H9 (cell line): Measurements from ENCODE around the gene SH3RF3. TPM values are rescaled to one million over a fixed set of nuclear protein-coding genes. Genes with fewer than 3 reads are reported as not detected.

Source experiments
- DNase-seq: peaks from one replicate; pipeline ENCODE4 v3.0.0-alpha.2; 2017
- H2AFZ ChIP-seq: one replicate; pipeline ENCODE4 v1.6.1; 2013; ENCODE audit warnings: mild to moderate bottlenecking, low read length, control low read depth, moderate library complexity
- H2AK5ac ChIP-seq: 2 replicates; pipeline ENCODE4 v1.6.1; 2013; ENCODE audit warnings: low read length, control low read depth, mixed read lengths; ENCODE audit not compliant: insufficient read length
- H2BK120ac ChIP-seq: one replicate; pipeline ENCODE4 v1.6.1; 2013; ENCODE audit warnings: low read depth, mild to moderate bottlenecking, low read length, control low read depth, inconsistent platforms; ENCODE audit not compliant: poor library complexity, severe bottlenecking
- H2BK12ac ChIP-seq: 2 replicates; pipeline ENCODE4 v1.6.1; 2013; ENCODE audit warnings: low read length, control low read depth, mixed read lengths, low read depth; ENCODE audit not compliant: insufficient read length
- H2BK15ac ChIP-seq: 2 replicates; pipeline ENCODE4 v1.6.1; 2013; ENCODE audit warnings: low read depth, low read length, control low read depth
- H2BK20ac ChIP-seq: one replicate; pipeline ENCODE4 v1.6.1; 2013; ENCODE audit warnings: low read depth, mild to moderate bottlenecking, low read length, control low read depth, inconsistent platforms; ENCODE audit not compliant: poor library complexity, severe bottlenecking
- H2BK5ac ChIP-seq: 2 replicates; pipeline ENCODE4 v1.6.1; 2013; ENCODE audit warnings: low read length, control low read depth, mixed read lengths; ENCODE audit not compliant: insufficient read length
- H3K14ac ChIP-seq: 2 replicates; pipeline ENCODE4 v1.6.1; 2013; ENCODE audit warnings: low read length, control low read depth; ENCODE audit not compliant: insufficient read depth
- H3K18ac ChIP-seq: 2 replicates; pipeline ENCODE4 v1.6.1; 2013; ENCODE audit warnings: low read depth, mild to moderate bottlenecking, mixed read lengths, low read length, control low read depth; ENCODE audit not compliant: insufficient read length
- H3K23ac ChIP-seq: 2 replicates; pipeline ENCODE4 v1.6.1; 2013; ENCODE audit warnings: low read length, control low read depth, mixed read lengths, low read depth; ENCODE audit not compliant: insufficient read length
- H3K23me2 ChIP-seq: 2 replicates; pipeline ENCODE4 v1.6.1; 2013; ENCODE audit warnings: low read depth, mild to moderate bottlenecking, mixed read lengths, low read length, control low read depth; ENCODE audit not compliant: insufficient read length, poor library complexity, severe bottlenecking
- H3K27ac ChIP-seq: 2 replicates; pipeline ENCODE4 v1.5.1; 2013; ENCODE audit warnings: low read length, control low read depth, mixed read lengths, low read depth; ENCODE audit not compliant: insufficient read length
- H3K27me3 ChIP-seq: 2 replicates; pipeline ENCODE4 v1.6.1; 2013; ENCODE audit warnings: low read length, control low read depth, inconsistent platforms; ENCODE audit not compliant: insufficient read depth
- H3K4ac ChIP-seq: 2 replicates; pipeline ENCODE4 v1.6.1; 2013; ENCODE audit warnings: low read depth, mild to moderate bottlenecking, control low read depth, inconsistent platforms, low read length, moderate library complexity
- H3K4me1 ChIP-seq: 2 replicates; pipeline ENCODE4 v1.6.1; 2013; ENCODE audit warnings: low read length, control low read depth, inconsistent platforms; ENCODE audit not compliant: insufficient read depth
- H3K4me2 ChIP-seq: 2 replicates; pipeline ENCODE4 v1.6.1; 2013; ENCODE audit warnings: low read length, control low read depth, mixed read lengths; ENCODE audit not compliant: insufficient read length, insufficient read depth
- H3K56ac ChIP-seq: 2 replicates; pipeline ENCODE4 v1.6.1; 2013; ENCODE audit warnings: low read depth, mild to moderate bottlenecking, mixed read lengths, low read length, control low read depth; ENCODE audit not compliant: insufficient read length
- H3K79me1 ChIP-seq: 2 replicates; pipeline ENCODE4 v1.6.1; 2013; ENCODE audit warnings: low read depth, mild to moderate bottlenecking, moderate library complexity, low read length, control low read depth, inconsistent platforms; ENCODE audit not compliant: insufficient read depth, poor library complexity, severe bottlenecking
- H3K79me2 ChIP-seq: 2 replicates; pipeline ENCODE4 v1.6.1; 2013; ENCODE audit warnings: low read length, control low read depth, inconsistent platforms; ENCODE audit not compliant: insufficient read depth
- H3K9ac ChIP-seq: 2 replicates; pipeline ENCODE4 v1.6.1; 2013; ENCODE audit warnings: low read length, control low read depth, mixed read lengths; ENCODE audit not compliant: insufficient read length; ENCODE audit errors: extremely low read depth
- H3K9me3 ChIP-seq: one replicate; pipeline ENCODE4 v1.6.1; 2013; ENCODE audit warnings: low read depth, low read length, inconsistent platforms; ENCODE audit not compliant: control insufficient read depth
- H3T11ph ChIP-seq: one replicate; pipeline ENCODE4 v1.6.1; 2013; ENCODE audit warnings: mild to moderate bottlenecking, low read length, control low read depth, inconsistent platforms
- H4K20me1 ChIP-seq: one replicate; pipeline ENCODE4 v1.6.1; 2013; ENCODE audit not compliant: control insufficient read depth, insufficient read length, insufficient read depth
- H4K5ac ChIP-seq: 2 replicates; pipeline ENCODE4 v1.6.1; 2013; ENCODE audit warnings: low read depth, mild to moderate bottlenecking, mixed read lengths, low read length, control low read depth; ENCODE audit not compliant: insufficient read length
- H4K8ac ChIP-seq: replicated peaks from 2 replicates; pipeline ENCODE4 v1.6.1; 2013; ENCODE audit warnings: low read length, control low read depth, mixed read lengths, low read depth; ENCODE audit not compliant: insufficient read length
- H4K91ac ChIP-seq: 2 replicates; pipeline ENCODE4 v1.6.1; 2013; ENCODE audit warnings: low read depth, mild to moderate bottlenecking, moderate library complexity, mixed read lengths, low read length, control low read depth; ENCODE audit not compliant: insufficient read length
- H3K27ac Mint-ChIP-seq, 3 experiments: 2 replicates in 2 of 3; 3 replicates in 1 of 3; pipeline ENCODE4 v1.8.0; 2020 to 2021; ENCODE audit warnings: mixed read lengths in 3 of 3, mild to moderate bottlenecking in 1 of 3, moderate library complexity in 1 of 3
- H3K27me3 Mint-ChIP-seq: 2 replicates; pipeline ENCODE4 v1.8.0; 2021; ENCODE audit warnings: low read depth, mild to moderate bottlenecking, moderate library complexity, mixed read lengths
- H3K36me3 Mint-ChIP-seq, 3 experiments: 2 replicates in 2 of 3; 3 replicates in 1 of 3; pipeline ENCODE4 v1.8.0; 2020 to 2021; ENCODE audit warnings: low read depth in 3 of 3, mixed read lengths in 3 of 3; ENCODE audit not compliant: insufficient read depth in 1 of 3
- H3K4me1 Mint-ChIP-seq, 2 experiments: 2 replicates each; pipeline ENCODE4 v1.8.0; 2020; ENCODE audit warnings: mixed read lengths in 2 of 2
- H3K4me3 Mint-ChIP-seq, 2 experiments: 2 replicates in 1 of 2; 3 replicates in 1 of 2; pipeline ENCODE4 v1.8.0; 2020 to 2021; ENCODE audit warnings: mild to moderate bottlenecking in 2 of 2, mixed read lengths in 2 of 2, moderate library complexity in 1 of 2
- H3K9me3 Mint-ChIP-seq, 2 experiments: 2 replicates in 1 of 2; 3 replicates in 1 of 2; pipeline ENCODE4 v1.8.0; 2020; ENCODE audit warnings: mild to moderate bottlenecking in 2 of 2, mixed read lengths in 2 of 2, moderate library complexity in 1 of 2
- WGBS: extraction: QIAGEN DNeasy Blood & Tissue Kit; methylation state at CpG from one replicate; pipeline ENCODE4 v1.1.7; 2013; ENCODE audit warnings: missing lambda C conversion rate, low lambda C conversion rate, mixed read lengths; ENCODE audit not compliant: insufficient read length; ENCODE audit errors: extremely low coverage; 5-methylcytosine and 5-hydroxymethylcytosine counted together
- total RNA-seq: library from RNA; stranded (reverse); gene quantifications from 2 replicates; pipeline ENCODE4 v1.2.1, GENCODE V29; 2021
- TF ChIP-seq, protein P1 (sequence below): fragments of 200-600 bp; sonication (generic); conservative IDR thresholded peaks from 3 replicates; pipeline ENCODE4 v1.8.0; 2021; ENCODE audit warnings: antibody characterized with exemption, mild to moderate bottlenecking

SH3RF3 gene
- total RNA-seq, 1 experiment from 2014 or later: 0.46 TPM

DNA sequence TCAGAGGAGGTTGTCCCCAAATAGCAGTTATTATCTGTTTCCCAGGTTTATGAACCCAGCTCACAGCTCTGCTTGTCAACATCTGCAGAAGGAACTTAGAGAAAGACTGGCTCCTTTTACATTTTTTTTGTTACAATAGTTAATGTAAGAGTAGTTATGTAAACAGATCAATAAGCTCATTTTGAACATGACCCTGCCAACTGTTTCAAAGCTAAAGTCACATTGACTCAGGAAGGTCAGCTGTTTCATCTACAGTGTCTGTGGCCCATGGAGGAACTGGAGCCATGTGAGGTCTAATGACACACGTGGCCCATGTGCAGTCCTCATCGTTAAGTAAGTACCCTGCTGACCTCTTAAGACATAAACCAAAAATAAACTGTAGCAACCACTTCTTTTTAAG lies 97.1 kb downstream of the SH3RF3 start:
- Histone ChIP-seq H3K14ac (no peak overlapping the region), H3K23me2 (no peaks in the 10 kb centered on the region), H2AFZ (no peak overlapping the region), H3T11ph (no peak overlapping the region), H3K4ac (no peak overlapping the region), H2BK12ac (no peak overlapping the region), H4K8ac (no peak overlapping the region), H3K27ac (no peak overlapping the region), H2BK15ac (no peak overlapping the region), H2BK20ac (no peak overlapping the region), H3K27me3 (no peaks in the 10 kb centered on the region), H3K56ac (no peak overlapping the region), H4K5ac (no peak overlapping the region), H4K20me1 (no peaks in the 10 kb centered on the region), H2BK120ac (no peak overlapping the region), H3K79me1 (no peaks in the 10 kb centered on the region), H3K4me1 (peaks cover 9% of the 10 kb centered on the region; the same call in 1 of the 2 replicates), H3K18ac (no peak overlapping the region), H2BK5ac (no peak overlapping the region), H3K9ac (no peak overlapping the region), H3K79me2 (no peaks in the 10 kb centered on the region), H3K9me3 (no peaks in the 10 kb centered on the region), H4K91ac (no peak overlapping the region), H3K4me2 (no peak overlapping the region), H3K23ac (no peak overlapping the region), H2AK5ac (no peak overlapping the region)
- Mint-ChIP-seq H3K36me3 (no peaks in the 10 kb centered on the region), H3K27me3 (peaks cover 2% of the 10 kb centered on the region), H3K4me1 (peaks cover 13 to 16% of the 10 kb centered on the region in 2 experiments), H3K27ac (no peak overlapping the region), H3K9me3 (no peaks in the 10 kb centered on the region), H3K4me3 (no peak overlapping the region)
- DNase-seq: no peak
- WGBS: no CpG with 5 or more reads among the region's 2 CpGs
- TF ChIP-seq, protein P1, sequence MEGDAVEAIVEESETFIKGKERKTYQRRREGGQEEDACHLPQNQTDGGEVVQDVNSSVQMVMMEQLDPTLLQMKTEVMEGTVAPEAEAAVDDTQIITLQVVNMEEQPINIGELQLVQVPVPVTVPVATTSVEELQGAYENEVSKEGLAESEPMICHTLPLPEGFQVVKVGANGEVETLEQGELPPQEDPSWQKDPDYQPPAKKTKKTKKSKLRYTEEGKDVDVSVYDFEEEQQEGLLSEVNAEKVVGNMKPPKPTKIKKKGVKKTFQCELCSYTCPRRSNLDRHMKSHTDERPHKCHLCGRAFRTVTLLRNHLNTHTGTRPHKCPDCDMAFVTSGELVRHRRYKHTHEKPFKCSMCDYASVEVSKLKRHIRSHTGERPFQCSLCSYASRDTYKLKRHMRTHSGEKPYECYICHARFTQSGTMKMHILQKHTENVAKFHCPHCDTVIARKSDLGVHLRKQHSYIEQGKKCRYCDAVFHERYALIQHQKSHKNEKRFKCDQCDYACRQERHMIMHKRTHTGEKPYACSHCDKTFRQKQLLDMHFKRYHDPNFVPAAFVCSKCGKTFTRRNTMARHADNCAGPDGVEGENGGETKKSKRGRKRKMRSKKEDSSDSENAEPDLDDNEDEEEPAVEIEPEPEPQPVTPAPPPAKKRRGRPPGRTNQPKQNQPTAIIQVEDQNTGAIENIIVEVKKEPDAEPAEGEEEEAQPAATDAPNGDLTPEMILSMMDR: no peak
